ENCODE measurements around the gene TRIM44.
A peak's percentile ranks its signal among the peaks of the same experiment; 100 is the strongest.

The TRIM44 gene

DNA sequence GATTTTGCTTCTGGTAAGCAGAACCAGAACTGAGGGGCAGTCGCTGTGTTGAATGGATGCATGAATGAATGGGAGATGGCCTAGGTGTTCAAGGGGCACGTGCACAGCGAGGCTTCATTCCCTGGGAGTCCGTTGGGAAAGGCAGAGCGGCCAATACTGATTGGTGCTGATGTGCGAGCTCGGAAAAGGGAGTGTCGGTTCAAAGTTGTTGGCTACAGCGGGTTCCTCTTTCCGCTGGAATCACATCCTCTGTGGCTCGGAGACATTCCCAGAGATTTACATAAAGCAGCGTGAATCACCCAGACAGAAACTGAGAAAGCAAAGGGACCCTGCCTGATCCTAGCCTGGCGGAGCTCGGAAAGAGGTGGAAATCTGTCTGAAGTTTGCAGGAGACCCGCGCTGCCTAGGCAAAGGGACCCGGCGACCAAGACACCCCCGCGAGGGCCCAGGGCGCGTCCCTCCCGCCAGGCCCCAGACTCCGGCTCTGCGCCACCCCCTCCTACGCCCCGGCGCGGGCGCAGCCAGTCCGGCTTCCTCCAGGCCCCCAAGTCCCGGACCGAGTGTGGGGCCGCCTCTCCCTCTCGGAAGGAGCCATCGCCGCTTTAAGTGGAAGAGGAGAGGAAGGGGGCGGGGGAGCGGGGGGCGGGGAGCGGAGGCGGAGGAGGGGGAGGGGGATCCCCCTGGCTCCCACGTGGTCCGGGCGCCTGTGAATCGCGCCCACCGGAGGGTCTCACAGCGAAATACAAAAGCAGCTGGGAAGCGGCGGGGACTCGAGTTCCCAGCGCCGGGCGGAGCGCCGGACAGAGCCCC lies 44.7 kb upstream of the TRIM44 start, which contains the start of gene FJX1:
Gene FJX1, plus strand, starts transcription at position 774 of the 810 bp plus-strand sequence. CDS start 177 bp downstream, outside the sequence.
- Histone ChIP-seq H3K27me3 (ENCODE audit: insufficient read depth, low read length, poor library complexity) (no peaks in the 10 kb centered on the region), H2BK5ac (ENCODE audit: low read length) (no peak within 1 kb of the TSS), H2AK5ac (ENCODE audit: low read length) (no peak within 1 kb of the TSS), H3K79me2 (ENCODE audit: control insufficient read depth, insufficient read depth, low read length) (peaks cover 7% of the 10 kb centered on the region), H4K5ac (ENCODE audit: low read length) (no peak within 1 kb of the TSS), H3K9ac (ENCODE audit: low read length) (peak within 1 kb of the TSS; percentile 67), H2BK120ac (ENCODE audit: low read depth, low read length) (peak within 1 kb of the TSS; percentile 32), H3K4ac (ENCODE audit: low read depth, low read length) (peak within 1 kb of the TSS; percentile 84), H3K4me2 (ENCODE audit: low read length) (peak within 1 kb of the TSS; percentile 79), H3K56ac (ENCODE audit: low read length) (peak within 1 kb of the TSS; percentile 86), H3K18ac (ENCODE audit: low read length) (peak within 1 kb of the TSS; percentile 94), H4K8ac (ENCODE audit: low read depth, low read length) (no peak within 1 kb of the TSS), H3K23ac (ENCODE audit: low read length) (peak within 1 kb of the TSS; percentile 90), H2BK15ac (replicated peaks; ENCODE audit: low read depth) (peak within 1 kb of the TSS; percentile 39), H3K79me1 (ENCODE audit: low read length) (no peaks in the 10 kb centered on the region), H3K36me3 (ENCODE audit: control insufficient read depth, insufficient read depth, low read length) (no peaks in the 10 kb centered on the region), H3K4me1 (ENCODE audit: control insufficient read depth, low read depth, low read length) (peaks cover 6% of the 10 kb centered on the region), H3K4me3 (ENCODE audit: low read length) (peak within 1 kb of the TSS; percentile 43), H3K27ac (ENCODE audit: low read depth, low read length) (peak within 1 kb of the TSS; percentile 88)
- no CpG with 5 or more reads among the region's 57 CpGs for WGBS (ENCODE audit: extremely low coverage, insufficient coverage, low lambda C conversion rate)
- peak; percentile 94 for DNase-seq

- Histone ChIP-seq H4K8ac (ENCODE audit: low read depth, low read length) (no peak overlapping the region), H3K4ac (ENCODE audit: low read depth, low read length) (peak overlapping the region; percentile 84), H3K9ac (ENCODE audit: low read length) (peak overlapping the region; percentile 43), H2BK120ac (ENCODE audit: low read depth, low read length) (peak overlapping the region; percentile 32), H3K4me1 (ENCODE audit: control insufficient read depth, low read depth, low read length) (peaks cover 6% of the 10 kb centered on the region), H3K56ac (ENCODE audit: low read length) (peak overlapping the region; percentile 86), H2BK5ac (ENCODE audit: low read length) (no peak overlapping the region), H3K27me3 (ENCODE audit: insufficient read depth, low read length, poor library complexity) (no peaks in the 10 kb centered on the region), H4K5ac (ENCODE audit: low read length) (no peak overlapping the region), H3K23ac (ENCODE audit: low read length) (no peak overlapping the region), H3K79me1 (ENCODE audit: low read length) (no peaks in the 10 kb centered on the region), H3K4me2 (ENCODE audit: low read length) (peak overlapping the region; percentile 79), H3K79me2 (ENCODE audit: control insufficient read depth, insufficient read depth, low read length) (peaks cover 7% of the 10 kb centered on the region), H3K18ac (ENCODE audit: low read length) (peak overlapping the region; percentile 94), H3K36me3 (ENCODE audit: control insufficient read depth, insufficient read depth, low read length) (no peaks in the 10 kb centered on the region), H3K4me3 (ENCODE audit: low read length) (peak overlapping the region; percentile 43), H3K27ac (ENCODE audit: low read depth, low read length) (peak overlapping the region; percentile 88), H2BK15ac (replicated peaks; ENCODE audit: low read depth) (peak overlapping the region; percentile 39), H2AK5ac (ENCODE audit: low read length) (no peak overlapping the region)
- no peak for DNase-seq
- no CpG with 5 or more reads among the region's 91 CpGs for WGBS (ENCODE audit: extremely low coverage, insufficient coverage, low lambda C conversion rate)
These were observed 44.0 kb upstream of the TRIM44 start for GRCh38 chr11:35618497-35619115.

DNA sequence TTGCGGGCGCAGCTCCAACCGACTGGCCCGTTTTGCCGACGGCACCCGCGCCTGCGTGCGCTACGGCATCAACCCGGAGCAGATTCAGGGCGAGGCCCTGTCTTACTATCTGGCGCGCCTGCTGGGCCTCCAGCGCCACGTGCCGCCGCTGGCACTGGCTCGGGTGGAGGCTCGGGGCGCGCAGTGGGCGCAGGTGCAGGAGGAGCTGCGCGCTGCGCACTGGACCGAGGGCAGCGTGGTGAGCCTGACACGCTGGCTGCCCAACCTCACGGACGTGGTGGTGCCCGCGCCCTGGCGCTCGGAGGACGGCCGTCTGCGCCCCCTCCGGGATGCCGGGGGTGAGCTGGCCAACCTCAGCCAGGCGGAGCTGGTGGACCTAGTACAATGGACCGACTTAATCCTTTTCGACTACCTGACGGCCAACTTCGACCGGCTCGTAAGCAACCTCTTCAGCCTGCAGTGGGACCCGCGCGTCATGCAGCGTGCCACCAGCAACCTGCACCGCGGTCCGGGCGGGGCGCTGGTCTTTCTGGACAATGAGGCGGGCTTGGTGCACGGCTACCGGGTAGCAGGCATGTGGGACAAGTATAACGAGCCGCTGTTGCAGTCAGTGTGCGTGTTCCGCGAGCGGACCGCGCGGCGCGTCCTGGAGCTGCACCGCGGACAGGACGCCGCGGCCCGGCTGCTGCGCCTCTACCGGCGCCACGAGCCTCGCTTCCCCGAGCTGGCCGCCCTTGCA lies 43.3 kb upstream of the TRIM44 start:
- Histone ChIP-seq H3K27ac (ENCODE audit: low read depth, low read length) (no peak overlapping the region), H3K4me1 (ENCODE audit: control insufficient read depth, low read depth, low read length) (peaks cover 6% of the 10 kb centered on the region), H3K4me2 (ENCODE audit: low read length) (peak overlapping the region; percentile 79), H2BK5ac (ENCODE audit: low read length) (no peak overlapping the region), H4K5ac (ENCODE audit: low read length) (no peak overlapping the region), H2BK120ac (ENCODE audit: low read depth, low read length) (no peak overlapping the region), H2AK5ac (ENCODE audit: low read length) (no peak overlapping the region), H3K4me3 (ENCODE audit: low read length) (peak overlapping the region; percentile 43), H3K27me3 (ENCODE audit: insufficient read depth, low read length, poor library complexity) (no peaks in the 10 kb centered on the region), H3K23ac (ENCODE audit: low read length) (peak overlapping the region; percentile 48), H3K9ac (ENCODE audit: low read length) (peak overlapping the region; percentile 43), H3K79me2 (ENCODE audit: control insufficient read depth, insufficient read depth, low read length) (peaks cover 7% of the 10 kb centered on the region), H3K4ac (ENCODE audit: low read depth, low read length) (no peak overlapping the region), H4K8ac (ENCODE audit: low read depth, low read length) (no peak overlapping the region), H3K56ac (ENCODE audit: low read length) (peak overlapping the region; percentile 86), H3K18ac (ENCODE audit: low read length) (peak overlapping the region; percentile 24), H3K79me1 (ENCODE audit: low read length) (no peaks in the 10 kb centered on the region), H2BK15ac (replicated peaks; ENCODE audit: low read depth) (no peak overlapping the region), H3K36me3 (ENCODE audit: control insufficient read depth, insufficient read depth, low read length) (no peaks in the 10 kb centered on the region)
- no CpG with 5 or more reads among the region's 84 CpGs for WGBS (ENCODE audit: extremely low coverage, insufficient coverage, low lambda C conversion rate)
- DNase-seq = peak; percentile 81

- Histone ChIP-seq H3K4me1 (ENCODE audit: control insufficient read depth, low read depth, low read length) (peaks cover 6% of the 10 kb centered on the region), H3K4me2 (ENCODE audit: low read length) (peak overlapping the region; percentile 79), H3K56ac (ENCODE audit: low read length) (peak overlapping the region; percentile 86), H3K36me3 (ENCODE audit: control insufficient read depth, insufficient read depth, low read length) (no peaks in the 10 kb centered on the region), H3K79me2 (ENCODE audit: control insufficient read depth, insufficient read depth, low read length) (peaks cover 7% of the 10 kb centered on the region), H2BK120ac (ENCODE audit: low read depth, low read length) (no peak overlapping the region), H3K18ac (ENCODE audit: low read length) (peak overlapping the region; percentile 24), H4K8ac (ENCODE audit: low read depth, low read length) (no peak overlapping the region), H2BK5ac (ENCODE audit: low read length) (no peak overlapping the region), H2AK5ac (ENCODE audit: low read length) (no peak overlapping the region), H3K27ac (ENCODE audit: low read depth, low read length) (peak overlapping the region; percentile 33), H3K79me1 (ENCODE audit: low read length) (no peaks in the 10 kb centered on the region), H3K4ac (ENCODE audit: low read depth, low read length) (no peak overlapping the region), H3K9ac (ENCODE audit: low read length) (peak overlapping the region; percentile 43), H3K27me3 (ENCODE audit: insufficient read depth, low read length, poor library complexity) (no peaks in the 10 kb centered on the region), H4K5ac (ENCODE audit: low read length) (no peak overlapping the region), H3K4me3 (ENCODE audit: low read length) (peak overlapping the region; percentile 45), H3K23ac (ENCODE audit: low read length) (no peak overlapping the region), H2BK15ac (replicated peaks; ENCODE audit: low read depth) (no peak overlapping the region)
- DNase-seq = peak; percentile 97
- no CpG with 5 or more reads among the region's 33 CpGs for WGBS (ENCODE audit: extremely low coverage, insufficient coverage, low lambda C conversion rate)
These were observed 42.5 kb upstream of the TRIM44 start for GRCh38 chr11:35619855-35620640.

- Histone ChIP-seq H3K4me1 (ENCODE audit: control insufficient read depth, low read depth, low read length) (peaks cover 6% of the 10 kb centered on the region), H3K4me3 (ENCODE audit: low read length) (no peak overlapping the region), H3K4ac (ENCODE audit: low read depth, low read length) (no peak overlapping the region)
These were observed 41.8 kb upstream of the TRIM44 start for GRCh38 chr11:35620795-35621194.

More at GRCh38 chr11:35620795-35621194, 41.8 kb upstream of the TRIM44 start:
- Histone ChIP-seq H4K5ac (ENCODE audit: low read length) (no peak overlapping the region), H3K4me2 (ENCODE audit: low read length) (no peak overlapping the region), H3K36me3 (ENCODE audit: control insufficient read depth, insufficient read depth, low read length) (no peaks in the 10 kb centered on the region), H3K23ac (ENCODE audit: low read length) (no peak overlapping the region), H3K79me2 (ENCODE audit: control insufficient read depth, insufficient read depth, low read length) (peaks cover 7% of the 10 kb centered on the region), H2BK5ac (ENCODE audit: low read length) (no peak overlapping the region), H2BK15ac (replicated peaks; ENCODE audit: low read depth) (no peak overlapping the region), H3K56ac (ENCODE audit: low read length) (no peak overlapping the region), H2AK5ac (ENCODE audit: low read length) (no peak overlapping the region), H2BK120ac (ENCODE audit: low read depth, low read length) (no peak overlapping the region), H3K18ac (ENCODE audit: low read length) (no peak overlapping the region), H3K27me3 (ENCODE audit: insufficient read depth, low read length, poor library complexity) (no peaks in the 10 kb centered on the region), H3K27ac (ENCODE audit: low read depth, low read length) (no peak overlapping the region), H3K79me1 (ENCODE audit: low read length) (no peaks in the 10 kb centered on the region), H3K9ac (ENCODE audit: low read length) (peak overlapping the region; percentile 28), H4K8ac (ENCODE audit: low read depth, low read length) (no peak overlapping the region)
- WGBS (ENCODE audit: extremely low coverage, insufficient coverage, low lambda C conversion rate) = no CpG with 5 or more reads among the region's 2 CpGs
- no peak for DNase-seq
